GM18498 (cell line): ENCODE data around the gene POLR2J3.
"Not testable (repeated sequence)": the region's sequence is repeated elsewhere in the genome, so short reads cannot be mapped to it uniquely, and the experiment has no call there.

ENCODE experiments used
- ATAC-seq: cut with Tn5 transposase; IDR thresholded peaks from one replicate; pipeline ENCODE4 v1.9.1; 2021; ENCODE audit warnings: mild to moderate bottlenecking, moderate library complexity; ENCODE audit not compliant: unreplicated experiment

Gene POLR2J3

DNA sequence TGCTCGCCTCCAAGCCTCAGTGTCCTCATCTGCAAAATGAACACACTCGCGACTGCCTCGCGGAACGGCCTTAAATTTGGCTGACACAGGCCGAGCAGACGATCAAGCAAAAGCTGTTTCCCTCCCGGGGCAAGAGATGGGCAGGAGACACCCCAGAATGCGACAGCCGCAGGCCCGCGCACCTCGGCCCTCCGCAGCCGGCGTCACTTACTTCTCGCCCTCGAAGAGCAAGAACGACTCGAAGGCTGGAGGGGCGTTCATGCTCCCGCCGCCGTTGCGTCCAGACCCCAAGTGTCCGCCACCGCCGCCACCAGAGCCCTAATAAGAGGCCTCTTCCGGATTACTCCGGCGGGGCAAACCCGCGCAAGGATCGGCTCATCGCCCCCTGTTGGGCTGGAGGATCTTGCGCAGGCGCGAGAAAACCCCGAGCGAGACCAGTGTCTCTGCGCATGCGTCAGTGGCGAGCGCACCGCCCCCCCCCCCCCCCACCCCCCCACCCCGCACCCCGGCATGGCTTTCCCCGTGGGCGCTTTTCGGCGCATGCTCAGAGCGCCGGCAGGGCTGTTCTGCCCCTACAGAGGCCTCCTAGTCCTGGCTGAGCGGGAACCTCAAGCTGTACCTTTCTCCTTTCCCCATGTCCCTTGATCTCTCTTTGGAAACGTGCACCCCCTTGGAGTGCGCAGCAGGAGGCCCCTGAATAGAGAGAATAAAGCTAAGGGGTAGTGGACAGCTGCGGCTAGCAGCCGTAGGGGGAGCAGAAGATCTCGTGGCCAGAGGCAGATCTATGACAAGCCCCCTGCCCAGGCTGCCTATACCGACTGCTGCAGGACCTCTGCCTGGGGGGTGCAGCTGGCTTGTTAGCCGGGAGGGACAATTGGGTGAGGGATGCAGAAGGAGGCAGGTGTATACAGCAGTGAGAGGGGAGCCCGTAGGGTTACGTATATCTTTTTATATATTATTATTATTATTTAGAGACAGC is at the start of gene POLR2J3:
TSS of gene POLR2J3 (minus strand) at position 323 of the 979 bp plus-strand sequence. CDS start at position 261, 62 bp downstream.
- ATAC-seq, result peak; percentile 96

DNA sequence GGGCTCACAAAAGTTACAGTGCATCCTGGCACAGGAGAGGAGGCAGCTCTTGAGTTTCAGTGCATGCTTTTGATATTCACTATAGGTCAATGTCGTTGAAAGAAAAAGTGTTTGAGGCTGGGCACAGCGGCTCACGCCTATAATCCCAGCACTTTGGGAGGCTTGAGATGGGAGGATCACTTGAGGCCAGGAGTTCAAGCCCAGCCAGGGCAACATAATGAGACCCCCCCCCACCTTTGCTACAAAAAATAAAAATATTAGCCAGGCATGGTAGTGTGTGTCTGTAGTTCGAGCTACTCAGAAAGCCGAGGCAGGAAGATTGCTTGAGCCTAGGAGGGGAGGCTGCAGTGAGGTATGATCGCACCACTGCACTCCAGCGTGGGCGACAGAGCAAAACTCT is 45.7 kb upstream of the POLR2J3 start:
- not testable (repeated sequence) for ATAC-seq

DNA sequence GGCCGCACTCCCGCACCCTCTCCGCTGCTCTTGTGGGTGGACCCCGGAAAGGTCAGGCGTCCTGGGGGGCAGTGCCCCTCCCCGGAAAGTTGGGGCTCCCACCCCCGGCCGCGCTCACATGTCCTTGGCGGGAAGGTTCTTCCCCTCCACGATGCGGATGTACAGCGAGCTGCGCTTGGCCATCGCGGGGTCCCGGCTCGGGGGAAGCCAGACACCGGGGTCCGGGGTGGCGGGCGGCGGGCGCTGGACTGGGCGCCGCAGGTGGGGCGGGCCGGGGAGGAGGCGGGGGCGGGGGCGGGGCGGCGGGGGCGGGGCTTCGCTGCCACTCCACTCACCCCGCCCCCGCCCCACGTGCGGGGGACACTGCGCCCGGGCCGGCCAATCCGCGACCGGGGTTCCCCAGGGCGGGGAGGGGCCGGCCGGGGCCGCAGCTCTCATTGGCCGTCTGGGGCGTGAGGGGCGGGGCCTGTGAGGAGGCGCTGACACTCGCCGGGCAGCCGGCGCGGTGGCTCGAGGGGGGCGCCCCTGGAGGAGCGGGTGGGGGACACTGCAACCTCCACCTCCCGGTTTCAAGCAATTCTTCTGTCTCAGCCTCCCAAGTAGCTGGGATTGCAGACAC is 44.2 kb upstream of the POLR2J3 start, which contains the start of gene RASA4:
TSS of gene RASA4 (minus strand) at position 250 of the 619 bp plus-strand sequence. CDS start at position 183, 67 bp downstream.
- peak; percentile 84 for ATAC-seq

DNA sequence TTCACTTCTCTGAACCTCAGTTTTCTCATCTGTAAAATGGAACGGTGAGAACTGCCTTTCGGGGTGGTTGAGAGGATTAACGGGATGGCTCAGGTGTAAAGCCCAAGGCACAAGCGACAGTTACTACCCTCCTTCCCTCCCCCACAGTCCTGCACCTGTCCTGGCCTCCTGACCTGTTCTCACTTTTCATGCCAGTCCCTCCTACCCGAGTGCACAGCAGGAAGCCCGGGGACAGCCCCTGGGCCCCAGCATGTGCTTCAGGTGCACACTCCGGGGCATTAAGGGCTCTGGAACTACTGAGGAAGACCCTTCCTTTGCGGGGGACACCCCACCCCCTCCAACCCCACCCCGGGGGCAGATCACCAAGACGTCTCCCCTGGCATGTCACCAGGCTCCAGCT is 43.5 kb upstream of the POLR2J3 start:
- not testable (repeated sequence) for ATAC-seq

- not testable (repeated sequence) for ATAC-seq
Observed at GRCh38 chr7:102614873-102615272, 42.5 kb upstream of the POLR2J3 start.

- peak; percentile 26 for ATAC-seq
Observed at GRCh38 chr7:102614346-102614697, 41.9 kb upstream of the POLR2J3 start.

DNA sequence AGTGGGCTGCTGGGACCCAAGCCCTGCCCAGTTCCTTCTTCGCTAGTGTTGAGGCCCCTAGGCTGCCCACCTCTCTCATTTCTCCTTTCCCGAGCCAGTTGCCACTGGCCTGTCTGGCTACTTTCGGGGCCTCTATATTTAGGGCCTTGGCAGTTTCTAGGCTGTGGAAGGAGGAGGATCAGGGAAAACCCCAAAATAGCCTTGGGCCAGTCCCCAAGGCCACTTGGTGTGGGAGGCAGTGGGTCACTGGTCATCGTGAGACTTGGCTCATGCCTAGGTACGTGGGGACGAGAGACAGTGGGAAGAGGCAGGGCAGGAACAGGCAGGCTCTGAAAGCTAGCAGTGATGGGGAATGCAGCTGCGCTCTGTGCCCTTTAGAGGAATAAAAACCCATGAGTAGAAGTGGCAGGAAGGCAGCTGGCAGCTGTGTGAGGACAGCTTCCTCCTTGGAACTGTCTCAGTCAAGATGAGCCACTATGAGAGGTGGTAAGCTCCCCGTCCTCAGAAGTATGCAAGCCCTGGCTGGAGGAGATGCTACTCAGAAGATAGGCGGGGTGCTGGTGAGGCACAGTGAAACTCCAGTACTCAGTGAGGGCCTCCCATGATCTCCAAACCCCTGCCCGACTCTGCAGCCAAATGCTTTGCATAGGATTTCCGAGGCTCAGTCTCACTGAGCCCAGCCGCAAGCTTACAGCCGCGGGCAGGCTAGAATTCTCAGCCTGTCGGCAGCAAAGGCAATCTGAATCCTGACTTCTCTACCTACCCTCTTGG is 41.4 kb upstream of the POLR2J3 start:
- peak; percentile 70 for ATAC-seq

- ATAC-seq, result not testable (repeated sequence)
Observed at GRCh38 chr7:102611675-102612325, 39.4 kb upstream of the POLR2J3 start.

- peak; percentile 43 for ATAC-seq
Observed at GRCh38 chr7:102611013-102611674, 38.8 kb upstream of the POLR2J3 start.

DNA sequence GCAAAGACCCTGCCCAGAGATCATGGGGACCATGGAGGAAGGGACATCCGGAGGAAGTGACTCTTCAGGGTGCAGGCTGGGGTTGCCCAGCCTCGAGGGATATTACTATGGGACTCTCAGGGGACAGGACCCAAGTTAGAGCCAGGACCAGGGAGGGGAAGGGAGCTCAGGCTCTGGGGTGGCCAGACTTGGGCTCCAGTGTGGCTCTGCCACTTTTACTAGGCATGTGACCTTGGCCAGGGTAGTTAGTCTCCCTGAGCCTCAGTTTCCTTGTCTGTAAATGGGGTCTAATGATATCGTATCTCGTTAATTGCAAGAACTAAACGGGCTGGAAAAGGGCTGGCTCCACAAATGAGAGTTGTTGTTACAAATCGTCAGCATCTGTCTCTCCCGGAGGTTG is 38.1 kb upstream of the POLR2J3 start:
- ATAC-seq, result not testable (repeated sequence)

DNA sequence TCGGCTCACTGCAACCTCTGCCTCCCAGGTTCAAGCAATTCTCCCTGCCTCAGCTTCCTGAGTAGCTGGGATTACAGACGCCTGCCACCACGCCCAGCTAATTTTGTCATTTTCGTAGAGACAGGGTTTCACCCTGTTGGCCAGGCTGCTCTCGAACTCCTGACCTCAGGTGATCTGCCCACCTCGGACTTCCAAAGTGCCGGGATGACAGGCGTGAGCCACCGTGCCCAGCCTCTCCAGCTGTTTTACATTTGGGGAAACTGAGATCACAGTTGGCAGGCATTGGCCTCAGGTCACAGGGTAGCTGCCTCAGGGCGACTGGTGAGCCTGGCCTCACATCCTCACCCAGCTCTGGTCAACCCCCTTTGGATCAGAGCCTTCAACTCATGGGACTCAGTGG is 37.4 kb upstream of the POLR2J3 start:
- not testable (repeated sequence) for ATAC-seq

GRCh38 chr7:102606848-102607247 is 34.5 kb upstream of the POLR2J3 start:
- not testable (repeated sequence) for ATAC-seq

DNA sequence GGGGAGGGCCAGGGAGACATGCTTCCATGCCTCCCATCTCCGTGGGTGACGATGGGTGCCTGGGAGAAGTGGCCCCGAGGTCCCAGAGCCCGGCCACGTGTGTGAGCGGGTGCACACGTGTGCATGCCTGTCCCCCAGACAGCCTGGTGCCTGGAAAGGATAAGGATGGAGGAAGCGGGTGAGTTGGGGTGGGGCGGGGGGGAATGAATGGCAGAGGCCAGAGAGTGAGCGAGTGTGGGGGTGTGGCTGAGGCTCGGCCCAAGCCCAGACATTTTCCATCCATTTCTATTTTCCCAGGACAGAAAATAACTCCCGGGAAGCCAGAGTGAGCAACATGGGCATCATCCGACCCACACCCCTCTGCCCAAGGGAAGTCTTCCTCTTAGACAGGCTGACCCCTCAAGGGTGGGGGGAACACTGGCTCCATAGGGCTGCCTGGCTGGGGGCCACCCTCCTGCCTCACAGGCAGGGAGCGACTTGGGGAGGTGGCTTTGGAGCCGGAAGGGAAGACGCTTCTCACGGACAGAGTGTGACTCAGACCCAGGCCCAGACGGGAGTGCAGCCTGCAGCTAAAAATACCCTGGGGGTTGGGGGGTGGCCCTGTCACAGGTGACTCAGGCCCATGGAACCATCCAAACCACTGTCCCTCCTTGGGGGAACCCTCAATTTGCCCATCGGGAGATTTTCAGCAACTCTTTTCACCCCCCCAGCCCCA is 32.2 kb upstream of the POLR2J3 start:
- not testable (repeated sequence) for ATAC-seq

DNA sequence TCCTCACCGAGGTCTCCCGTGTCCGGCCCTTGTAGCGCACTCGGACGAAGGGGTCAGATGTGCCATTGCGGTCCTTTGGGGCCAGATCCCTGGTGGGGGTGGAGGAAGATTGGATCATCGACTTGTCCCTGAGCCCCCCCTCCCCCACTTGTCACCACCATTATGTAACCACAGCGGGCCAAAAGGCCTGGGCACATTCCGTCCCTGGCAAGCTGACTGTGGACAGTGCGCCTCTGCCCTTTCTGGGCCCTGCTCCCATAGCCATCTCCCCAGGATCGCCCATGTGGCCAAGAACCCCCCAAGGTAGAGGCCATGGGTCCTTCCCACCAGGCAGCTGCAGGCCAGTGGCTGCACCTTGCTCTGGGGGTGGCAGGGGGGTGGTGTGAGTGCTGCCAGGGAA is 29.9 kb upstream of the POLR2J3 start:
- ATAC-seq, result not testable (repeated sequence)

GRCh38 chr7:102599699-102600098 is 27.3 kb upstream of the POLR2J3 start:
- ATAC-seq, result not testable (repeated sequence)

DNA sequence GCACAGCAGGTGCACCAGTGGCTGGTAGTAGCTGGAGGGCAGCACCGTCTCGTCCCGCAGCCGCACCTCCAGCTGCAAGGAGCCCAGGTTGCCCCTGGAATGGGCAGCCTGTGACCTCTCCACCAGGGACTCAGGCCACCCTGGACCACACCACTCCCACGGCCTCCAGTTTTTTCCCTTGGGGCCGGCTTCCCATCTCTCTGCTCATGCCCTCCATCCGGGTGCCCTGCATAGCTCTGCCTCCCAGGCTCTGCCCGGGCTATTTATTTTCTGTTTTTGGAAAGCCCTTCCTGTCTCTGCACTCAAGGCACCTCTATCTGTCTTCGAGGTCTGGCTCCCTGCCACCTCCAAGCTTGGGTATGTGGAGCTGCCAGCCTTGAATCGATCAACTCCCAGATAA is 23.7 kb upstream of the POLR2J3 start:
- ATAC-seq, result not testable (repeated sequence)

- ATAC-seq, result peak; percentile 76
Observed at GRCh38 chr7:102593637-102594334, 21.4 kb upstream of the POLR2J3 start.

DNA sequence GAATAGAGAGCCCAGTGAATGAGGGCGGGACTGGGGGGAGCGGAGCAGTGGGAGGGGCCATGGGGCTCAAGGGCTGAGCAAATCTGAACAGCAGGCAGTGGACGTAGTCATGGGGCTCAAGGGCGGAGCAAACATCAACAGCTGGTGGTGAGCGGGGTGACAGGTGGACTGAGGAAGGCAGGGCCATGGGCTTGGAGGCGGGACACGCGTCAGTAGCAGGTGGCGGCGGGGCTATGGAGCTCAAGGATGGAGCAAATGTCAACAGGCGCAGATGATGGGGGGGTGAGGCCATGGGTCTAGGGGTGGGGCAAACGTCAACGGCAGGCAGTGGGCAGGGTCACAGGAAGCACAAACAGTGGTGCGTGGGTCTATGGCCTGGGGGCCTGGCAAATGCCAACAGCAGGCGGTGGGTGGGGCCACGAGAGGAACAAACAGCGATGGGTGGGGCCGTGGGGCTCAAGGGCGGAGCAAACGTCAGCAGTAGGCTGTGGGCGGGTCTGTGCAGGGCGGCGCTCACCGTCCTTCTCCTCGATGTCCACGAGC is 20.2 kb upstream of the POLR2J3 start:
- ATAC-seq, result peak; percentile 55
